Stimulated activated CD4-positive, alpha-beta T cell treated with anti-CD3 and anti-CD28 coated beads, Interleukin-1b, Interleukin-23, amount 100 ng/mL, for 4 hours (primary cell): Measurements from ENCODE around the gene PBOV1.

Experiments used
- DNase-seq, 2 donors: peaks; one replicate each; pipeline ENCODE4 v3.0.0-alpha.2; 2020; ENCODE audit warnings: low read depth in 2 of 2

Gene PBOV1

DNA sequence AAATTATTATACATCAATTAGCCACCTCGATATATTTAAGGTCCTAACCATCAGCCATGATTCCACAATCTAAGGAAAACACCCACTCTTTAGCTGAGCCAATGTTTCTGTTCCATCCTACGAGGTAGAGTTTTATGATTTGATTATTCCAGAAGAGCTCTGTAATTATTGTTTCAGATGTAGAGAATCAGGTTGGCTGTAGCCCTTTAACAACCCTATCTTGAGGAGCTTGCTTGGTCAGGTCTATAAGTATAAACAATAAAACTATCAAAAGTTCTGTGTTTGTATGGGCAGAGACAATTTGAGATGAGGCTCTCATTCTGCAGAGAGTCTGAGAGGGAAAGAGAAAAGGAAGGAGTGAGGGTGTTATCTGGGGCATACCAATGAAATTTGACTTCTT is at the start of gene PBOV1:
Gene PBOV1 (minus strand): TSS at position 43 of the 400 bp plus-strand sequence. CDS start 96 bp downstream, outside the sequence.
- DNase-seq, result no peak

DNA sequence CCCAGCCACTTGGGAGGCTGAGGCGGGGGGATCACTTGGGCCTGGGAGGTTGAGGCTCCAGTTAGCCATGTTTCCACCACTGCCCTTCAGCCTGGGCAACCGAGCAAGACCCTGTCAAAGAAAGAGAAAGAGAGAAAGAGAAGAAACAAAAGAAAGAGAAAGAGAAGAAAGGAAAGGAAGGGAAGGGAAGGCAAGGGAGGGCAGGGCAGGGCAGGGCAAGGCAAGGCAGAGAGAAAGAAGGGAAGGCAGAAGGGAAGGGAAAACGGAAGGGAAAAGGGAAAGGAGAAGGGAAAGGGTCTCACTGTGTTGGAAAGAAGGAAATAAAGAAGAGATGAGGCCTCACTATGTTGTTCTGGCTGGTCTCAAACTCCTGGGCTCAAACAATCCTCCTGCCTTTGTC is 47.8 kb upstream of the PBOV1 start:
- no peak for DNase-seq

DNA sequence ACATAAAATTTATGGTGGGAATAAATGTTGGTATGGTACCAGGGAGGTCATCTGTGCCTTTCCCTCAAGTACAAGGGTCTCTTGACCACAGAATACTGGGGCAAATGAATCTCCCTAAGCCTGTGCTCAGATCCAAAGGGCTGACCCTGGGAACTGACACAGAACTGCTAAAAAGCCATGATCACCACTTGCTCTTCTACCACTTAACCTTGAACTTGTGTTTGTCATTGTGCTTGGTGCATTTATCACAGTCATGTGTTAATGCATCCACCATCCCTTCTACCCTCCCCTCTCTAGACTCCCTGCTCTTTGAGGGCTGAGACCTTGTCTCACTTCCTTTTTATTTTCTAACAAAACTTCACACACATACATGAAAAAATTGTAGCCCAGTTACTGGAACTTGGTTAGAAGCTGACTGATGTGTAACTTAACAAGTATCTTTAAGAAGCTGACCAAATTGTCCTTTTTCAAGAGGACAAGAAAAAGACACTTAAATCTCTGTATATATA is 46.1 kb upstream of the PBOV1 start:
- DNase-seq, result no peak

DNA sequence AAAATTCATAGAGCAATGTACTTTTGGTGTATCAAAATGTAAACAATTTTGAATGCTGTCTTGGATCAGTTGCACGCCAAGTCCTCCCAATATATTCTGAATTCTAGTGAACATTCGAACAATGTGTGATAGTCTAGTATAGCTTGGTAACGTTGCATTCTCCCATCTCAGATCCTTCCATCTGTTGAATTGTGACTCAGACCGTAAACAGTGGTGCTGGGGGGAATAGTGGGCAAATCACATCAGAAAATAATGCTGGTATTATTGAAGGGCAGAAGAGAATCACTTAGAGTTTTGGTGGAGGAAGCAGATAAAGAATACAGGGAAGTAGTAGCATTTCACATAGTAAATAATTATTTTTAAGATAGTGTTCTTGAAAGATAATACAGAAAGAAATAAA is 45.7 kb upstream of the PBOV1 start:
- DNase-seq, result no peak

DNA sequence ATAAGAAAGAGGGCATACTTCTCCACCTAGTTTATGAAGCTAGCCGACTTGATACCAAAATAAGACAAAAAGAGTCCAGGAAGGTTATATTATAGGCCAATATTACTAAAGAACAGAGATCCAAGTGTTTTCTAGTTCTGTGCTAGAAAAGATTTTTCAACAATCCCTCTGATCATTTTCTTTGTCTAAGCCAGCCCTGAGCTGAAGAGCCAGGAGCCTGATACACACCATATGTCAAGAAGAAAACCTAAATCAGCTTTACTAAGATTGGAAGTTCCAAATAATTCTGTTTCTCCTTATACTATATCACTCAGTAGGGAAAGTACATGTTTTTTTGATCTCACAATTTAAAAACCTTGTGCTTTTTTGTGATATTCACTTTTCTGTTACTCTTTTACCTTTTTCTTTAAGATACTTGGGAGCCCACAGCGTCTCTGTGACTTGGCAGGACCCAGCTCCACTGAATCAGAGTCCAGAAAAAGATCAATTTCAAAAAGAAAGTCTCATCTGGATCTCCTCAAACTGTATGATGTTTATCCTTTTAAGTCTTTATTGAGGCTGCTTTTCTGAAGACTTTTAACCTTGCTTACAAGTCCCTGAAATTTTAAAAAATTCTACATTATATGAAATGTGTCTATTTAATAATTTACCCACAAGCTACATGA is 43.0 kb upstream of the PBOV1 start:
- DNase-seq, result no peak

DNA sequence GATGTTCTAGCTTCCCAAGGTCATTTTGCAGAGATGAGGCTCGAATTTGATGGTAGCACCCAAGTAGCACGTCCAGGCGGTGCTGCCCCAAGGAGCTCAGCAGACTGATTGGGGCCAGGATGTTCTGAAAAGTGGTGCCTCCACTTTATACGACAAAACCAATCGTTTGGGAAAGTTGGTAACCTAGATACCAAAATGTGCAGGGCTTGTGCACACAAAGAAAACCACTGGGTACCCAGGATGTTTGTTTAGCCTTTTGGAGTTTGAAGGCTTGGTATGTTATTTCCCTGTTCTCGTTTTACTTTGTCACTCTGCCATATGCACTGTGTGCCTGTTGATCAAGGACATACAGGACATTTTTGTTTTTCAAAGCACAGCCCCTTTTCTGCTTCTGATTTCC is 40.7 kb upstream of the PBOV1 start:
- DNase-seq, result no peak

DNA sequence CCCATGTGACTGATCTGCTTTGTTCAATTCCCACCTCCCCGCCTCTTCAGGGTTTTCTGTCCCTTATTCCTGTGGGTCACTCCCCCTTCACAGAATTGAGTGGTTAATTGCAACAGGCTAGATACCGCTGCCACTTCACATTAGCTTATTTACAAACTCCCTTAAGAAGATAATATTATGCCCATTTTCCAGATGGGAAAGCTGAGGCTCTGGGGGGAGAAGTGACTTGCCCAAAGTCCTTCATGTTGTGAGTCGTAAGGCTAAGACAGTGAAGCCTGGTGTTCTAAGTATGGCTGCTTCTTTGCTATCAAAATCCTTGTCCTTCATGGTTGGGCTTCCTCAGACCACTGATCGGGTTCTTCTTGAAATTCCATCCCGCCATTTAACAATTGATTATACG is 39.9 kb upstream of the PBOV1 start:
- DNase-seq, result no peak

DNA sequence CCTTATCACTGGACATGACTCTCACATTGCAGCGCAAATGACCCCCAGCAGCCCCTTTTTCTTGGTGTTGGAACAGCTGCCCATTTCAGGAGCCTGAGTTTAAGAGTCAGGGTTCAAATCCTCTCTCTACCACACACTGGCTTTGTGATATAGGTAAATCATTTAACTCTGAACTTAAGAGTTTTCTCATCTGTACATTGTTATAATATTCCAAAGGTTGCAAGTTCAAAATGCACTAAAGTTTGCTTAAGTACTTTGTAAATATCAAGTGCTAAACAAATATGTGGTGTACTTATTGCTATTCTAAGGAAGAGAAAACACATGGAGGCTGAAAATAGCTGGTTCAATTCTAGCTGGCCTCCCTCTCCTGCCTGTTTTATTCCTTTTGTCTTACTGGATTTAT is 39.3 kb upstream of the PBOV1 start:
- DNase-seq, result no peak

DNA sequence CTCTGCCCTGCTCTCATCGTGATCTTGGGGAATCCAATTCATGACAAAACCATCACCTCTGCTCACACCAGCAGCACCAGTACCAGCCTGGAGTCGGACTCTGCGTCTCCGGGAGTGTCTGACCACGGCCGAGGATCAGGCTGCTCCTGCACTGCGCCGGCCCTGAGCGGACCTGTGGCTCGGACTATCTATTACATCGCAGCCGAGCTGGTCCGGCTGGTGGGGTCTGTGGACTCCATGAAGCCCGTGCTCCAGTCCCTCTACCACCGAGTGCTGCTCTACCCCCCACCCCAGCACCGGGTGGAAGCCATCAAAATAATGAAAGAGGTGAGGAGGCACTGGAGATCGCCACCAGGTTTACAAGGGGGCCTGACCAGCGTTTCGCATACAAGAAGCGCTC is 37.2 kb upstream of the PBOV1 start:
- DNase-seq, result no peak

DNA sequence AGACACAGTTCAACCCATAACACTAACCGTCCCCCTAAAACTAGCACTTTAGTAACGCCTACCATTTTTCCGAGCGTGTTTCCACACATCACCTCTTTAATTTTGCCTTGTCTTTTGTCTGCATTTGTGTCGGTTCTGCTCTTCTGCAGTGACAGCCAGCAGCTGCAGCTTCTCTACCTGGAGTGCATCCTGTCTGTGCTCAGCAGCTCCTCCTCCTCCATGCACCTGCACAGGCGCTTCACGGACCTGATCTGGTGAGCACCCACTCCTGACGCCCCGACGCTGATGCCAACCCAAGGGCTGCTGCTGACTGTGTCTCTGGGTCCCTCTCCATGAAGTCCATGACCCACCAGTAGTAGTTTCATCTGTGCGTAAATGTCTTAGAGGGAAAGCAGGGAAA is 35.4 kb upstream of the PBOV1 start:
- no peak for DNase-seq

DNA sequence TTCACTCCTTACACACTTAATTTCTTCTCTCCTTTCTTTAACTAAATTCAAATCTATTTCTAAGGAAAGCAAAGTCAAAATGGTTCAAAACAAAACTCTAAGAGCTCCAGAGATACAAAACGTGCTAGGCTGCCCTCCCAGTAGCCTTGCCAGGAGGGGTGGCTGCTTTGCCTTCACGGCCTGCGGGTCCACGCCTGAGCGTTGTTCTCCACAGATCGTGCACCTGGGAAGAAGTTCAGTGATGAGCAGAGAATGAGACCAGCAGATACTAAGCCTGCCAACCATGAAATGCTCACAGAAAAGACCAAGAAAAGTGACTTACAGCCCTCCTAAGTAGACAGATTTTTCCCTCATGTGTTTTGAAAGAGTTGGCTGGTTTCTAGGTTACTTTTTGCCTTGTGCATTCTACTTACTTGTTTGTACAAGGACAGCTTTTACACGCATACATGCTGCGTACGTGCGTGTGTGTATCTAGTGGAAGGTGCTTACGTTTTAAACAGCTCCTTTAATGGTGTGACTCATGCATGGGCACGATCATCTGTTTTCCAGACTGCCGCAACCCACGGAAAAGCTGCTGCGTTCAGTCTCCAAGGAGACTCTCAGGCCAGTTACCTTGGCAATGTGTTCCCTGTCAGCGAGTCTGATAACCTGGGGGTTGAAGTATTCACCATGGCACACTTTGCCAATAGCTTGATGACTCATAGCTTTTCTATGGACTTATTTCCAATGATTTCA is 32.4 kb upstream of the PBOV1 start:
- DNase-seq, result no peak

DNA sequence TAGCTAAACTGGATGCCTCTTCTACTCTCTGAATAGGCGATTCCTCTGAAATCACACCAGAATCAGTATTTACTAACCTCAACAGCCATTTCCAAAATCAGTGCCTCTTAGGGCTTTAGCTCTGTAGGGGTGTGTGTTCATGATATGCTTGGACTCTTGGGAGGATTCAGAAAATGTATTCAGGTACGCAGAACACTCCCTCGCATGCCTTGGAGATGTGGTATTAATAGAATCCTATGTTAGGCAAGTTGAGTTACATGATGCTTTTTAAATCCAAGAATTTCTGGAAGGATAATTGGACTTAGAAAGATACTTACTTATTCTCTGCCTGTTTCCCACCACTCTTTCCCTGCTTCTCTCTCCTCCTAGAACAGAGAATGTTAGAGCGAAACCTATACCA is 31.8 kb upstream of the PBOV1 start:
- no peak for DNase-seq

DNA sequence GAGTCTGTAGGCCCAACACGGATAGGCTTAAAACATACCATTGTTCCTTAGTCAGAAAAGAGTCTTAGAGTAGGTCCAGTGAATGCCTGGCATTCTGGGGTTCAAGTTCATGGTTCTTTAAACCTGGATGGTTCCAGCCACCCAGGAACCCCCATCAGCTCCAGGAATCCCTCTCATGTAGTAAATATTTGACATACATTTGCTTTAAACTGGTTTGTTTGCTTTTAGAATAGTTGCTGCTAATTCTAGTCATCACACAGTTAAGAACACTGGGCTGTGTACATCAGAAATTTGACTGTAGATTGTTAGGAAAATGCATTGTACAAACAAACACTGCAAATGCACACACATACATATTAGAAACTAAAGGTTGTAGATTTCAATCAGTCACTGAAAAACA is 30.6 kb upstream of the PBOV1 start:
- DNase-seq, result no peak

DNA sequence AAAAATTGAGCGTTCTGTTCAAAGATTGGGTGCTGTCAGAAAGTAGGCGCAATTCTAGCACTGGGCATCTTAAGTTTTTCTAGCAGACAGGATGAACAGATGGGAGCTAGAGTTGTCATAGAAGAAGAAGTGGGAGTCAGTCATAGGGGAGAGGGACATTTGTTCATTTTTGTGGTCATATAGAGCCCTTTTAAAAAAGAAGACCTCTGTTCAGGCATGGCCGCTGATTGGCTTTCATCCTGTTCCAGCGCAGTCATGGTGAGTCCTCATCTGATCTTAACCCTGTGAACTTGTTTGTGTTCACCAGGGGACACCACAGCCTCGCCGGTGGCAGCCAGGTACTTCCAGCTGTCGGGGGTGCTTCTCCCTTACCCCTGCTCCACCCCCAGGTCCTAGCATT is 29.7 kb upstream of the PBOV1 start:
- no peak for DNase-seq

DNA sequence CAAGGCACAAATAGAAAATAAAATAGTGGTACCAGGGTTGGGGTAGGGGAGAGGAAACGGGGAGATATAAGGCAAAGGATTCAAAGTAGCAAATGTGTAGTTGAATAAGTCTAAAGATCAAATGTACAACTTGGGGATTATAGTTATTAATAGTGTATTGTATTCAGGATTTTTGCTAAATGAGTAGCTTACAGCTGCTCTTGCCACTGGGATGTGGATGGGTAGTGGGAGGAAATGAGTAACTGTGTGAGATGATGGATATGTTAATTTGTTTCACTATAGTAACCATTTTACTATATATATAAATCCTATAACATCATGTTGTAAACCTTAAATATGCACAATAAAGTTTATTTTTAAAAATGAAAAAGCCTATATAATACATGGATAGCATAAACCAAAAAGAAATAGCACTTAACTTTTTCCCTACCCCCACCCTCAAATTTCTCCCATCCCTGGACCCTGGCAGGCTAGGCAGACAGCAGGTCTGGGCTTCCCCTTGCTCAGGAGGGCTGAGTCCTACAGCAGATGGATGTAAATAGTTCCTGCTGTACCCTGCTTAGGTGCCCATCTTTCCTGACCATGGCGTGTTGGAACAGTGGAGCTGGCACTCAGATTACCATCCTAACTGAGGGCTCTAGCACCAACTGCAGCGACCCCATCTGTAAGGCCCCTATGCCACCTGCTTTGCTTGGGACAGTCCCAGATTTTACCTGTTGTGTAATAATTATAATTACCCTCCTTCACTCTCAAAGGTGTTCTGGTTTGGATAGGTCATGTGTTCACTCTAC is 28.6 kb upstream of the PBOV1 start:
- no peak for DNase-seq

DNA sequence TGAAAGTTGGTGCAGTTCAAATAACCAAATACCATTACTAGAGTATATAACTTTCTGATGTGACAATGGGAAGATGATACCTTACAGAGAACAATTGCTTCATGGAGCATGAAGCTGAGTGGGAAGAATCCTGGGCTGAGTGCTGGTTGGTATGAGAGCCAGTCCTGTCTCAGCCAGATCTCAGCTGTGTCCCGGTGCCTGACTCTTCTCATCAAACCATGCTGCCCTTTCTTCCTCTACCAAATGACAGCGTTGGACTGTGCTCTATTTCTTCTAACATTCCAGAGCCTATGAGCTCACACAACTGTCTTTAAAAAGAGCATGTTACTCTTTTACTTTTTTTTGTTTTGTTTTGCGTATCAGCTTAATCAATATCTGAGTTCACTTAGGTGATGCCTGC is 27.5 kb upstream of the PBOV1 start:
- DNase-seq, result no peak

DNA sequence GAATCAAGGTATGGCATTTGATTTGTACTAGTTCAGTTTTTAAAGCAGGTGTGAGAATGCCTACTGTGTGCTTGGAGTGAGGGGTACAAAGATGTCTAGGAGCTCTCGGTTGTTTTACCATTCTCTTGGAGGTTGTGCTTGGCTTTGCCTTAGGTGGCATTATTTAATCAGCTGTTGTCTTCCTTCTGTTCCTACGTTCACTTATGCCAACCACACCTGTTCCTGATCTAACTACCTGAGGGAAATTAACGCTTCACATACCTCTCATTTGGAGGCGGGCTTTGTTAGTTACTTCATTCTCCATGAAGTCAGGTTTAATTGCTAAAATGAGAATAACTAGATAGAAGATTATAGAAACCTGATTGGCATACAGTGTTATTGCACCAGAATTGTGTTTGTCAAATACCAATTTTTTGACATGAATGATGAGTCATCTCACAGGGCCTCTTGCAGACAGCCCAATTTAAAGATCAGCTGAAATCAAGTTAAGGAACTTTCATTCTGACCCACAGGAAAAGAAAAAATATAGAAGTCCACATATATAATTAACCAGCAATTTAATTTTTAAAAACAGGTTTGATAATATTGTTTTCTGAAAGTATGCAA is 24.8 kb upstream of the PBOV1 start:
- no peak for DNase-seq

DNA sequence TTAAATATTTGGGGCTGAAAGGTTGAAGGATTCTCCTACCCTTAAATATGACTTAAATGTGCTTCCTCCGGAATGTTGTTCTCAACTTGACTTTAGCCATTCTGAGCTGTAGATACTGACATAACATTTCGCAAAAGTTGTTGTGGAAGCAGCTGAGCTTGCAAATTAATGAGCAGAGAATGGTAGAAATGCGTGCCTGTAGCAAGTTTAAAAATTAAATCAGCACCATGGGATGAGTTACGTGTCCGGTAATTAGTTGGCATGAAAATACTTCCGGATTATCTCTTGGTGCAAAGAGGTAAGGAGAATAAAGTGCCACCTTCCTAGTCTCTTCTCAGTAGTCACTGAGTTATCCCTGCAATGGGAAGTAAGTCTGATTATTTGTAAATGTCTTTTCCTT is 23.6 kb upstream of the PBOV1 start:
- DNase-seq, result no peak

DNA sequence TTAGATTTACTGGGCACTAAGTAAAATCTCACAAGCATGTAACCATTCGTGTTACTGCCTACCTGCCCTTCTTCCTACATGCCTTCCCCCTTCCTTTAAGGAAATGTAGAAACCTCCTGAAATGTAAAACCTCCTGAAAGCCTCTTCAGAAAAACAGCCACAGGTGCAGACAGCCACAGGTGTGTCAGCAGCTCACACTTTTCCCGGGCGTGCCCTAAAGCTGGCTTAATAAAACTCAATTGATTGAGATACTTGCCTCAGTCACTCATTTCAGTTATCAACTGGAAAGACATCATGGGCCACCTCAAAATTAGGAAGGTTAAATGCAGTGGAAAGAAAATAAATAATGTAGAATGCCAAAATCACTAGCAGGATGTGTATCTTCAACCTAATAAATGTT is 23.1 kb upstream of the PBOV1 start:
- no peak for DNase-seq

DNA sequence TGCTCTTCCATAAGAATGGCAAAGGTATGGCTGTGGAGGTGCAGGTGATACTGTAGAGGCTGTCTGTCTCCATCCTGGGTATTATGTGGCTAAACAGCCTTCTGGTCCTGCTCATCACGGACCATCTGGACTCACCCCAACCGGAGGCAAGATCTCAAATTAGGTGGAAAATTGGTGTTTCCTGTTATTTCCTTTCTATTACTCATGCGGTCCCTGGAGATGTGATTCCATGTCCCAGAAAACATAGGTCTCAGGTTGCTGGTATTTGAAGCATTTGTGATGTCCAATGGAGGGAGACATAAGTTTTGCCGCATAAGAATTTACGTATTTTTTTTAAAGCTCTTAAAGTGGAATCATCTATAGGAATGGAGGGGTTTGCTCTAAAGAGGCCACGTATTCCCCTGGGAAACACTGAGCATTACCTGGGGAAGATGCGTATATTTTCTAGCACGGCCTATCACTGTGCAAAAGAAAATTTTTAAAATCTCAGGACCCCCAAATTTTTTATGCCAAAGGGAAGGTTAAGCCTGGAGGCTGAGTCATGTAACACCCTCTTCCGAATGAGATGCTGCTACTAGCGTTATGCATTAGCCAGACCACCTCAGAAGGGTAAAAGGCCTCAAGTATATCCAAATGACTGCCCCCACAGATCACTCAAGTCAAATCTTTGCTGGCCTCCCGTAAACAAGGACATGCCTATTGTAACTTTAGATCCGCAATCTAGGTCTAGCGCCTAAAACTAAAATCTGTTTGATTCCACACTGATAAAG is 22.4 kb upstream of the PBOV1 start:
- no peak for DNase-seq

DNA sequence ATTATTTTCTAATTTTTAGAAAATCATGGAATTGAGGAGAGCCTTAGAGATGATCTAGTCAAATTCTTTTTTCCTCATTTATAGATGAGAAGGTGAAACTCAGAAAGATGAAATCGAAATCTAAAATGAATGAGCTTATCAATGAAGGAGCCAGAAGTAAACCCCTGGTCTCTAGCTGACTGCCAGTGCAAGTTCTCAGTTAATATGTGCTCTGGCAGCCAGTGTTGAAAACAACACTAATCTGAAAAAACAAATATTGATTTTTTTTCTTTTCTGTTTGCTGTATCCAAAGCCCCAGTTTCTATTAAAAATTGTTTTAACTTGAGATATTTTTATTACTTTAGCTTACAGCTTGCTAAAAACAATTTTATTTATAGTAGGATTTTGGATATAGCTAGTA is 21.5 kb upstream of the PBOV1 start:
- DNase-seq, result no peak

DNA sequence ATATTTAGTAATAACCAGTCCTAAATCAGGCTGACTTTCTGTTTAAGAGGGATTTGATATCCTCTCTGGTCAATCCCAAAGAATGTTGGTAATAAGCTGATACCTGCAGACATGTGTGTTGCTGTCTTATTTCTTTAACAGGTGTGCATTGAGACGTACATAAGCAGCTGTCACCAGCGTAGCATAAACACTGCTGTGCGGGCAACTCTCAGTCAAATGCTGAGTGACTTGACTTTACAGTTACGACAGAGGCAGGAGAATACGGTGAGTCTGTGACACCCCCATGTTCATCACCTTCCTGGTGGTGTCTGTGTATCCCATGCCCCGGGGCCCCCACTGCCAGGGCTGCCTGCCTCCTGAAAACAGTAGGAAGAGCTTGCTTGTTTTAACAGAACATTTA is 20.1 kb upstream of the PBOV1 start:
- no peak for DNase-seq
